Endothelial cell of umbilical vein (primary cell): ENCODE results near the gene ADORA2A.
A peak's percentile ranks its signal among the peaks of the same experiment; 100 is the strongest.

Experiments used
- EZH2 ChIP-seq: IDR thresholded peaks from 2 replicates; pipeline ENCODE4 v1.6.1; 2012; ENCODE audit warnings: borderline replicate concordance, low read depth, mild to moderate bottlenecking, moderate library complexity, low read length, inconsistent platforms; ENCODE audit not compliant: severe bottlenecking
- FOS ChIP-seq: IDR thresholded peaks from 2 replicates; pipeline ENCODE4 v1.6.1; 2011; ENCODE audit warnings: mild to moderate bottlenecking, low read length, moderate library complexity, borderline replicate concordance; ENCODE audit not compliant: insufficient read depth
- GATA2 ChIP-seq: IDR thresholded peaks from 2 replicates; pipeline ENCODE4 v1.7.0; 2011; ENCODE audit warnings: low read depth, mild to moderate bottlenecking, moderate library complexity, mixed read lengths, low read length; ENCODE audit not compliant: insufficient read length, insufficient read depth
- JUN ChIP-seq: IDR thresholded peaks from 2 replicates; pipeline ENCODE4 v1.6.1; 2011; ENCODE audit warnings: borderline replicate concordance, low read depth; ENCODE audit not compliant: insufficient read length, insufficient read depth
- MYC ChIP-seq: IDR thresholded peaks from one replicate; pipeline ENCODE4 v1.6.1; 2011; ENCODE audit warnings: mild to moderate bottlenecking, low read depth, low read length
- POLR2A ChIP-seq: IDR thresholded peaks from 2 replicates; pipeline ENCODE4 v1.6.1; 2012; ENCODE audit warnings: low read depth, mild to moderate bottlenecking, control low read depth, low read length
- POLR2AphosphoS5 ChIP-seq: IDR thresholded peaks from 2 replicates; pipeline ENCODE4 v1.6.1; 2012; ENCODE audit warnings: low read depth, mild to moderate bottlenecking, control low read depth, low read length, moderate library complexity; ENCODE audit not compliant: insufficient read depth
- TF ChIP-seq, protein P1 (sequence below), 2 donors: IDR thresholded peaks; 1 replicate in 1 of 2; 2 replicates in 1 of 2; pipeline ENCODE4 v1.5.1; 2011; ENCODE audit warnings: low read length in 2 of 2, mild to moderate bottlenecking in 2 of 2, moderate library complexity in 2 of 2, control low read depth in 1 of 2, inconsistent platforms in 1 of 2, low read depth in 1 of 2; ENCODE audit not compliant: insufficient read depth in 1 of 2; ENCODE audit errors: extremely low read depth in 1 of 2
- TF ChIP-seq, protein P2 (sequence below): IDR thresholded peaks from 2 replicates; pipeline ENCODE4 v1.6.1; 2011; ENCODE audit not compliant: insufficient read depth, insufficient read length

DNA sequence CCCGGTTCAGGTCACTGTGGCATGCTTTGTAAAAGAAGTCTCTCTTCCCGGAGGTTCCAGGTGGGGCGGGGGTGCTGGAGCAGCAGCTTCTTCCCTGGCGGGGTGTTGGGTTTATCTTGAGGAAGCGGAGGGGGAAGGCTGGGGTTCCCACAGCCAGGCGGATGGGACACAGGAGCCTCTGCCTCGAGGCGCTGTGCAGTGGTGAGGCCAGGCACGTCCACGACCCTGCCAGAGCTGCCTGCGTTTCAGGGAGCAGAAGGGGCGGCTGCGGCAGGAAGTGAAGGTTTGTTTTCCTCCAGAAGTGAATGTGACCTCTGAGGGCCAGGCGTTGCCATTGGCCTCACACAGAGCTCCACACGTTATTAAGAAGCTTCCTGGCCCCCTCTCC is 20.1 kb upstream of the ADORA2A start:
- TF ChIP-seq, protein P1, sequence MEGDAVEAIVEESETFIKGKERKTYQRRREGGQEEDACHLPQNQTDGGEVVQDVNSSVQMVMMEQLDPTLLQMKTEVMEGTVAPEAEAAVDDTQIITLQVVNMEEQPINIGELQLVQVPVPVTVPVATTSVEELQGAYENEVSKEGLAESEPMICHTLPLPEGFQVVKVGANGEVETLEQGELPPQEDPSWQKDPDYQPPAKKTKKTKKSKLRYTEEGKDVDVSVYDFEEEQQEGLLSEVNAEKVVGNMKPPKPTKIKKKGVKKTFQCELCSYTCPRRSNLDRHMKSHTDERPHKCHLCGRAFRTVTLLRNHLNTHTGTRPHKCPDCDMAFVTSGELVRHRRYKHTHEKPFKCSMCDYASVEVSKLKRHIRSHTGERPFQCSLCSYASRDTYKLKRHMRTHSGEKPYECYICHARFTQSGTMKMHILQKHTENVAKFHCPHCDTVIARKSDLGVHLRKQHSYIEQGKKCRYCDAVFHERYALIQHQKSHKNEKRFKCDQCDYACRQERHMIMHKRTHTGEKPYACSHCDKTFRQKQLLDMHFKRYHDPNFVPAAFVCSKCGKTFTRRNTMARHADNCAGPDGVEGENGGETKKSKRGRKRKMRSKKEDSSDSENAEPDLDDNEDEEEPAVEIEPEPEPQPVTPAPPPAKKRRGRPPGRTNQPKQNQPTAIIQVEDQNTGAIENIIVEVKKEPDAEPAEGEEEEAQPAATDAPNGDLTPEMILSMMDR (IDR thresholded peaks at IDR 0.05; ENCODE audit: extremely low read depth in 1 of 2, insufficient read depth in 1 of 2, low read depth in 1 of 2, low read length in 2 of 2): no peak
- TF ChIP-seq POLR2AphosphoS5: peak; percentile 47
- TF ChIP-seq, protein P2, sequence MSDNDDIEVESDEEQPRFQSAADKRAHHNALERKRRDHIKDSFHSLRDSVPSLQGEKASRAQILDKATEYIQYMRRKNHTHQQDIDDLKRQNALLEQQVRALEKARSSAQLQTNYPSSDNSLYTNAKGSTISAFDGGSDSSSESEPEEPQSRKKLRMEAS: no peak
- no peak for TF ChIP-seq POLR2A
- no peak for TF ChIP-seq EZH2
- TF ChIP-seq MYC: peak; percentile 69
- no peak for TF ChIP-seq JUN
- peak; percentile 23 for TF ChIP-seq FOS
- TF ChIP-seq GATA2: peak; percentile 51
